K562 (cell line): ENCODE data around the gene WDR46. TPM values are rescaled to one million over a fixed set of nuclear protein-coding genes. Genes with fewer than 3 reads are reported as not detected.

Experiments
- BRD4 ChIP-seq: fragments of 200-600 bp; sonication (generic); IDR thresholded peaks from 2 replicates; pipeline ENCODE4 v1.6.1; 2017; ENCODE audit warnings: inconsistent platforms
- C11orf30 ChIP-seq: fragments of 450-650 bp; IDR thresholded peaks from 2 replicates; pipeline ENCODE4 v1.6.1; 2016; ENCODE audit warnings: low read depth, mild to moderate bottlenecking
- ESRRA ChIP-seq: fragments of 450-650 bp; IDR thresholded peaks from 2 replicates; pipeline ENCODE4 v1.6.1; 2014; ENCODE audit warnings: low read depth, mild to moderate bottlenecking, moderate library complexity, borderline replicate concordance
- HEY1 ChIP-seq: fragments of 250-450 bp; sonication (Bioruptor Pico); IDR thresholded peaks from 2 replicates; pipeline ENCODE4 v1.5.0; 2020; ENCODE audit warnings: mild to moderate bottlenecking, moderate library complexity, borderline replicate concordance
- LEF1 ChIP-seq: fragments of 450-650 bp; IDR thresholded peaks from 2 replicates; pipeline ENCODE4 v1.6.1; 2016; ENCODE audit warnings: mild to moderate bottlenecking
- NBN ChIP-seq: fragments of 450-650 bp; IDR thresholded peaks from 2 replicates; pipeline ENCODE4 v1.6.1; 2016; ENCODE audit warnings: low read depth, mild to moderate bottlenecking
- RBM22 ChIP-seq: fragments of 200-400 bp; formaldehyde crosslinking; IDR thresholded peaks from 2 replicates; pipeline ENCODE4 v1.6.1; 2018; ENCODE audit warnings: low read length, low read depth; ENCODE audit not compliant: poor library complexity, severe bottlenecking
- RCOR1 ChIP-seq, 2 experiments: IDR thresholded peaks; 2 replicates each; pipeline ENCODE4 v1.6.1; 2012; ENCODE audit warnings: low read depth in 2 of 2, low read length in 2 of 2, borderline replicate concordance in 1 of 2, improper control_type of control experiment in 1 of 2
- ZFP36 ChIP-seq: fragments of 150-350 bp; IDR thresholded peaks from 2 replicates; pipeline ENCODE4 v1.6.1; 2018; ENCODE audit warnings: low read length, low read depth; ENCODE audit not compliant: partially characterized antibody
- ZNF830 ChIP-seq: fragments of 250-450 bp; sonication (Bioruptor Pico); IDR thresholded peaks from 2 replicates; pipeline ENCODE4 v1.5.0; 2021; ENCODE audit warnings: mild to moderate bottlenecking
- ZSCAN29 ChIP-seq: fragments of 450-650 bp; IDR thresholded peaks from 2 replicates; pipeline ENCODE4 v1.6.1; 2017
- polyA plus RNA-seq, 8 experiments: library from polyadenylated mRNA; depleted of rRNA in 4 of 8; stranded (reverse) in 5 of 8; unstranded in 3 of 8; fragments of >200 nt; fragmentation: Nextera tagmentation in 2 of 8; fragmentation: Illumina TruSeq in 1 of 8; extraction: Ambion mirVana in 2 of 8; extraction: Trizol in 1 of 8; gene quantifications; 2 replicates each; pipeline versions ENCODE4 v1.2.1 to v1.2.3, GENCODE V29; 2011 to 2014; ENCODE audit warnings: inconsistent platforms in 1 of 8, missing spikeins in 1 of 8
- total RNA-seq, 7 experiments: library from RNA; depleted of rRNA in 6 of 7; stranded (reverse); fragments of >200 nt in 6 of 7; fragmentation: Illumina TruSeq in 2 of 7; extraction: Trizol in 2 of 7; gene quantifications; 2 replicates each; pipeline versions ENCODE4 v1.2.1 to v1.2.3, GENCODE V29; 2011 to 2021; ENCODE audit warnings: low replicate concordance in 1 of 7
- TF ChIP-seq, protein P1 (sequence below), 2 experiments: IDR thresholded peaks in 1 of 2; conservative IDR thresholded peaks in 1 of 2; 2 replicates each; pipeline ENCODE4 v1.6.1; 2016; ENCODE audit warnings: low read depth in 2 of 2, mild to moderate bottlenecking in 1 of 2, missing compliant biosample characterization in 1 of 2, missing genetic modification characterization in 1 of 2, moderate library complexity in 1 of 2
- TF ChIP-seq, protein P2 (sequence below): fragments of 250-450 bp; sonication (Bioruptor Pico); IDR thresholded peaks from 2 replicates; pipeline ENCODE4 v1.4.0; 2020; ENCODE audit warnings: mild to moderate bottlenecking, moderate library complexity
- TF ChIP-seq, protein P3 (sequence below): fragments of 450-650 bp; IDR thresholded peaks from 2 replicates; pipeline ENCODE4 v1.6.1; 2016; ENCODE audit warnings: borderline replicate concordance
- TF ChIP-seq, protein P4 (sequence below), 3 experiments: fragments of 200-800 bp in 1 of 3; fragments of 250-450 bp in 1 of 3; fragments of 450-650 bp in 1 of 3; sonication (Bioruptor Pico) in 1 of 3; sonication (Bioruptor generic) in 1 of 3; formaldehyde crosslinking in 1 of 3; IDR thresholded peaks; 2 replicates each; pipeline versions ENCODE4 v1.6.1 to v1.8.0; 2016 to 2022; ENCODE audit warnings: mild to moderate bottlenecking in 2 of 3, missing genetic modification characterization in 2 of 3, missing compliant biosample characterization in 1 of 3, moderate library complexity in 1 of 3

Gene WDR46
- total and polyA plus RNA-seq, 9 of the 15 experiments (the other 6 are each of a cell fraction or from before 2014, with no cell fraction given): 8.9 to 146 (median 93.1) TPM

DNA sequence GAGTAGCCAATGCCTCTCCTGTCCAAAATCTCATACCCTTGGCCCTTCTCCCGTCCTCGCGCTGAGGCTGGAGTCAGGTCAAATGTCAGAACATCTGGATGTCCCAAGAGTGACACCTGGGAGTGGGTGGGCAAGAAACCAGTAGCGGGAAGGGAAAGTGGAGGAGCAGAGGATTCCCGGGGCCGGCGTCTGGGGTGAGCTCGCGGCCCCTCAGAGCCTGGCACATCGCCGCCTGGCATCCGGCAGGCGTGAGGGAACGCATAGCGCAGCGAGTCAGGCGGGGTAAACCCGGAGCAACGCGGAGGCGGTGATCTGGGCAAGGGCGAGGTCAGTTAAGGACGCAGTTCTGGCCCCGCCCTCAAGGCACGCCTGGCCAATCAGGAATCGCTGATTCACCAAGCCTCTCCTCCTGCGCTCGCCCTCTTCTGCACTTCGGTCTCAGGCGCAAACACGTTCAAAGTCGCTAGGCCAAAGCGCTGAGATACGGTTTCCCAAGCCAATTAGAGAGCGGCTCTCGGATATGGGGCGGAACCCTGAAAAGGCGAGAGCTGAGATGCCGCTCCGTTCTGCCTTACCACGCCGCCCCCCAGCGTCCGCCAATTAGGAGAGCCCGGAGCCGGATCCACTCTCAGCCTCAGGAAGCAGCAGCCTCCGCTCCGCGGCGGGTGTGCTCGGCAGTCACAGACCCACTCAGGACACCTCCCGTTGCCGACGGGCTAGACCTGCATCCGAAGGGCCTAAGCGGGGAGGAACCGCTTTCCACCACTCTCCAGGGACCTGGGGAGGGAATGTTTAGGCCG lies 39.9 kb downstream of the WDR46 start (continued):
- no peak; the same call in none of the 2 replicates for TF ChIP-seq NBN
- TF ChIP-seq, protein P1, sequence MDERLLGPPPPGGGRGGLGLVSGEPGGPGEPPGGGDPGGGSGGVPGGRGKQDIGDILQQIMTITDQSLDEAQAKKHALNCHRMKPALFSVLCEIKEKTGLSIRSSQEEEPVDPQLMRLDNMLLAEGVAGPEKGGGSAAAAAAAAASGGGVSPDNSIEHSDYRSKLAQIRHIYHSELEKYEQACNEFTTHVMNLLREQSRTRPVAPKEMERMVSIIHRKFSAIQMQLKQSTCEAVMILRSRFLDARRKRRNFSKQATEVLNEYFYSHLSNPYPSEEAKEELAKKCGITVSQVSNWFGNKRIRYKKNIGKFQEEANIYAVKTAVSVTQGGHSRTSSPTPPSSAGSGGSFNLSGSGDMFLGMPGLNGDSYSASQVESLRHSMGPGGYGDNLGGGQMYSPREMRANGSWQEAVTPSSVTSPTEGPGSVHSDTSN (CRISPR knock-in tag; IDR thresholded peaks at IDR 0.05; ENCODE audit: low read depth): 0 out of 2 replicates have a peak, but pooled peaks have one; percentile 5
- TF ChIP-seq, protein P1 (tag; conservative IDR thresholded peaks at IDR 0.05; ENCODE audit: low read depth): peak; percentile 93
- TF ChIP-seq, protein P2, sequence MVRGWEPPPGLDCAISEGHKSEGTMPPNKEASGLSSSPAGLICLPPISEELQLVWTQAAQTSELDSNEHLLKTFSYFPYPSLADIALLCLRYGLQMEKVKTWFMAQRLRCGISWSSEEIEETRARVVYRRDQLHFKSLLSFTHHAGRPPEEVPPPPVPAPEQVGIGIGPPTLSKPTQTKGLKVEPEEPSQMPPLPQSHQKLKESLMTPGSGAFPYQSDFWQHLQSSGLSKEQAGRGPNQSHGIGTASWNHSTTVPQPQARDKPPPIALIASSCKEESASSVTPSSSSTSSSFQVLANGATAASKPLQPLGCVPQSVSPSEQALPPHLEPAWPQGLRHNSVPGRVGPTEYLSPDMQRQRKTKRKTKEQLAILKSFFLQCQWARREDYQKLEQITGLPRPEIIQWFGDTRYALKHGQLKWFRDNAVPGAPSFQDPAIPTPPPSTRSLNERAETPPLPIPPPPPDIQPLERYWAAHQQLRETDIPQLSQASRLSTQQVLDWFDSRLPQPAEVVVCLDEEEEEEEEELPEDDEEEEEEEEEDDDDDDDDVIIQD (CRISPR knock-in tag): 0 out of 2 replicates have a peak, but pooled peaks have one; percentile 5
- no peak for TF ChIP-seq ZFP36
- peak; percentile 48 for TF ChIP-seq RBM22
- TF ChIP-seq LEF1: peak; percentile 84
- peak; percentile 98 for TF ChIP-seq C11orf30
- TF ChIP-seq ZSCAN29: 0 out of 2 replicates have a peak, but pooled peaks have one; percentile 49
- TF ChIP-seq ZNF830 (CRISPR knock-in tag): 0 out of 2 replicates have a peak, but pooled peaks have one; percentile 57
- TF ChIP-seq, protein P3, sequence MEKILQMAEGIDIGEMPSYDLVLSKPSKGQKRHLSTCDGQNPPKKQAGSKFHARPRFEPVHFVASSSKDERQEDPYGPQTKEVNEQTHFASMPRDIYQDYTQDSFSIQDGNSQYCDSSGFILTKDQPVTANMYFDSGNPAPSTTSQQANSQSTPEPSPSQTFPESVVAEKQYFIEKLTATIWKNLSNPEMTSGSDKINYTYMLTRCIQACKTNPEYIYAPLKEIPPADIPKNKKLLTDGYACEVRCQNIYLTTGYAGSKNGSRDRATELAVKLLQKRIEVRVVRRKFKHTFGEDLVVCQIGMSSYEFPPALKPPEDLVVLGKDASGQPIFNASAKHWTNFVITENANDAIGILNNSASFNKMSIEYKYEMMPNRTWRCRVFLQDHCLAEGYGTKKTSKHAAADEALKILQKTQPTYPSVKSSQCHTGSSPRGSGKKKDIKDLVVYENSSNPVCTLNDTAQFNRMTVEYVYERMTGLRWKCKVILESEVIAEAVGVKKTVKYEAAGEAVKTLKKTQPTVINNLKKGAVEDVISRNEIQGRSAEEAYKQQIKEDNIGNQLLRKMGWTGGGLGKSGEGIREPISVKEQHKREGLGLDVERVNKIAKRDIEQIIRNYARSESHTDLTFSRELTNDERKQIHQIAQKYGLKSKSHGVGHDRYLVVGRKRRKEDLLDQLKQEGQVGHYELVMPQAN: 0 out of 2 replicates have a peak, but pooled peaks have one; percentile 1
- peak; percentile 2 to 97; a peak in 2 of 4 replicates for TF ChIP-seq RCOR1 (IDR thresholded peaks at IDR 0.05; ENCODE audit: borderline replicate concordance in 1 of 2, low read depth in 2 of 2, low read length in 2 of 2)
- peak; percentile 95 for TF ChIP-seq ESRRA
- TF ChIP-seq, protein P4, sequence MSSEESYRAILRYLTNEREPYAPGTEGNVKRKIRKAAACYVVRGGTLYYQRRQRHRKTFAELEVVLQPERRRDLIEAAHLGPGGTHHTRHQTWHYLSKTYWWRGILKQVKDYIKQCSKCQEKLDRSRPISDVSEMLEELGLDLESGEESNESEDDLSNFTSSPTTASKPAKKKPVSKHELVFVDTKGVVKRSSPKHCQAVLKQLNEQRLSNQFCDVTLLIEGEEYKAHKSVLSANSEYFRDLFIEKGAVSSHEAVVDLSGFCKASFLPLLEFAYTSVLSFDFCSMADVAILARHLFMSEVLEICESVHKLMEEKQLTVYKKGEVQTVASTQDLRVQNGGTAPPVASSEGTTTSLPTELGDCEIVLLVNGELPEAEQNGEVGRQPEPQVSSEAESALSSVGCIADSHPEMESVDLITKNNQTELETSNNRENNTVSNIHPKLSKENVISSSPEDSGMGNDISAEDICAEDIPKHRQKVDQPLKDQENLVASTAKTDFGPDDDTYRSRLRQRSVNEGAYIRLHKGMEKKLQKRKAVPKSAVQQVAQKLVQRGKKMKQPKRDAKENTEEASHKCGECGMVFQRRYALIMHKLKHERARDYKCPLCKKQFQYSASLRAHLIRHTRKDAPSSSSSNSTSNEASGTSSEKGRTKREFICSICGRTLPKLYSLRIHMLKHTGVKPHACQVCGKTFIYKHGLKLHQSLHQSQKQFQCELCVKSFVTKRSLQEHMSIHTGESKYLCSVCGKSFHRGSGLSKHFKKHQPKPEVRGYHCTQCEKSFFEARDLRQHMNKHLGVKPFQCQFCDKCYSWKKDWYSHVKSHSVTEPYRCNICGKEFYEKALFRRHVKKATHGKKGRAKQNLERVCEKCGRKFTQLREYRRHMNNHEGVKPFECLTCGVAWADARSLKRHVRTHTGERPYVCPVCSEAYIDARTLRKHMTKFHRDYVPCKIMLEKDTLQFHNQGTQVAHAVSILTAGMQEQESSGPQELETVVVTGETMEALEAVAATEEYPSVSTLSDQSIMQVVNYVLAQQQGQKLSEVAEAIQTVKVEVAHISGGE (CRISPR knock-in tag; IDR thresholded peaks at IDR 0.05): peak in 1 of 3 experiments; percentile 85; a peak in 2 of 6 replicates
- TF ChIP-seq HEY1: peak; percentile 79; the same call in 1 of the 2 replicates
- no peak for TF ChIP-seq BRD4
